Measurements from ENCODE around the gene FTSJ1.
"Not testable (repeated sequence)": the region's sequence is repeated elsewhere in the genome, so short reads cannot be mapped to it uniquely, and the experiment has no call there.

The FTSJ1 gene

GRCh38 chrX:48516285-48516684 lies 40.3 kb downstream of the FTSJ1 start:
- Histone ChIP-seq H3K9me3 (ENCODE audit: insufficient read depth, low read depth, low read length) (no peaks in the 10 kb centered on the region), H3K4me1 (ENCODE audit: insufficient read depth, low read length, poor library complexity, severe bottlenecking) (peaks cover 21% of the 10 kb centered on the region), H3K79me2 (ENCODE audit: insufficient read depth, low read length) (no peaks in the 10 kb centered on the region), H3F3A (ENCODE audit: low read depth) (peaks cover 4% of the 10 kb centered on the region; the same call in 1 of the 2 replicates), H4K20me1 (ENCODE audit: insufficient read depth, low read length, poor library complexity, severe bottlenecking) (no peaks in the 10 kb centered on the region), H3K27me3 (ENCODE audit: insufficient read depth, low read length, poor library complexity, severe bottlenecking) (no peaks in the 10 kb centered on the region), H3K4me3 (ENCODE audit: low read length, poor library complexity, severe bottlenecking) (no peak overlapping the region), H3K4me2 (ENCODE audit: low read depth, low read length, poor library complexity, severe bottlenecking) (no peak overlapping the region), H3K36me3 (ENCODE audit: insufficient read depth, low read length) (no peaks in the 10 kb centered on the region), H2AFZ (ENCODE audit: low read length) (no peak overlapping the region), H3K9me2 (replicated peaks; ENCODE audit: low read depth, low read length) (no peaks in the 10 kb centered on the region), H3K9ac (ENCODE audit: low read depth, low read length, poor library complexity, severe bottlenecking) (no peak overlapping the region)
- no peak for TF ChIP-seq CTCF (conservative IDR thresholded peaks at IDR 0.05; ENCODE audit: low read length)

GRCh38 chrX:48516987-48517386 lies 41.0 kb downstream of the FTSJ1 start:
- Histone ChIP-seq H3K4me3 (ENCODE audit: low read length, poor library complexity, severe bottlenecking) (no peak overlapping the region), H3K79me2 (ENCODE audit: insufficient read depth, low read length) (peaks cover 1% of the 10 kb centered on the region; the same call in 1 of the 2 replicates), H3K9me3 (ENCODE audit: insufficient read depth, low read depth, low read length) (no peaks in the 10 kb centered on the region), H3K4me2 (ENCODE audit: low read depth, low read length, poor library complexity, severe bottlenecking) (no peak overlapping the region), H2AFZ (ENCODE audit: low read length) (no peak overlapping the region), H4K20me1 (ENCODE audit: insufficient read depth, low read length, poor library complexity, severe bottlenecking) (no peaks in the 10 kb centered on the region), H3K4me1 (ENCODE audit: insufficient read depth, low read length, poor library complexity, severe bottlenecking) (peaks cover 21% of the 10 kb centered on the region), H3K9me2 (replicated peaks; ENCODE audit: low read depth, low read length) (no peaks in the 10 kb centered on the region), H3F3A (ENCODE audit: low read depth) (peaks cover 4% of the 10 kb centered on the region; the same call in 1 of the 2 replicates), H3K27me3 (ENCODE audit: insufficient read depth, low read length, poor library complexity, severe bottlenecking) (no peaks in the 10 kb centered on the region), H3K36me3 (ENCODE audit: insufficient read depth, low read length) (no peaks in the 10 kb centered on the region), H3K9ac (ENCODE audit: low read depth, low read length, poor library complexity, severe bottlenecking) (no peak overlapping the region)
- TF ChIP-seq CTCF (conservative IDR thresholded peaks at IDR 0.05; ENCODE audit: low read length) (no peak), EZH2phosphoT487 (IDR thresholded peaks at IDR 0.05; ENCODE audit: borderline replicate concordance) (no peak)

- Histone ChIP-seq H3K4me1 (ENCODE audit: insufficient read depth, low read length, poor library complexity, severe bottlenecking) (peaks cover 21% of the 10 kb centered on the region), H3K79me2 (ENCODE audit: insufficient read depth, low read length) (peaks cover 23% of the 10 kb centered on the region), H3K9ac (ENCODE audit: low read depth, low read length, poor library complexity, severe bottlenecking) (peak overlapping the region; percentile 87)
- H2AFZ ChIP-seq (ENCODE audit: low read length); H3K4me3 ChIP-seq (ENCODE audit: low read length, poor library complexity, severe bottlenecking); H3K9me2 ChIP-seq (replicated peaks; ENCODE audit: low read depth, low read length); H4K20me1 ChIP-seq (ENCODE audit: insufficient read depth, low read length, poor library complexity, severe bottlenecking); H3K9me3 ChIP-seq (ENCODE audit: insufficient read depth, low read depth, low read length); H3F3A ChIP-seq (ENCODE audit: low read depth); H3K4me2 ChIP-seq (ENCODE audit: low read depth, low read length, poor library complexity, severe bottlenecking); H3K27me3 ChIP-seq (ENCODE audit: insufficient read depth, low read length, poor library complexity, severe bottlenecking); H3K36me3 ChIP-seq (ENCODE audit: insufficient read depth, low read length): not testable (repeated sequence)
Measured at GRCh38 chrX:48519481-48519880, 43.5 kb downstream of the FTSJ1 start.

GRCh38 chrX:48520455-48520854 lies 44.5 kb downstream of the FTSJ1 start:
- H3K9ac ChIP-seq (ENCODE audit: low read depth, low read length, poor library complexity, severe bottlenecking), result peak overlapping the region; percentile 87
- TF ChIP-seq EZH2phosphoT487 (IDR thresholded peaks at IDR 0.05; ENCODE audit: borderline replicate concordance), result no peak
- no peak for TF ChIP-seq CTCF (conservative IDR thresholded peaks at IDR 0.05; ENCODE audit: low read length)
- no peaks in the 10 kb centered on the region for H3K27me3 ChIP-seq (ENCODE audit: insufficient read depth, low read length, poor library complexity, severe bottlenecking)
- H3K9me3 ChIP-seq (ENCODE audit: insufficient read depth, low read depth, low read length), result no peaks in the 10 kb centered on the region
- H3K4me2 ChIP-seq (ENCODE audit: low read depth, low read length, poor library complexity, severe bottlenecking), result peak overlapping the region; percentile 97
- no peaks in the 10 kb centered on the region for H3K9me2 ChIP-seq (replicated peaks; ENCODE audit: low read depth, low read length)
- H2AFZ ChIP-seq (ENCODE audit: low read length), result no peak overlapping the region
- H3K4me3 ChIP-seq (ENCODE audit: low read length, poor library complexity, severe bottlenecking), result peak overlapping the region; percentile 89
- peaks cover 33% of the 10 kb centered on the region for H3K79me2 ChIP-seq (ENCODE audit: insufficient read depth, low read length)
- peaks cover 4% of the 10 kb centered on the region; the same call in 1 of the 2 replicates for H3F3A ChIP-seq (ENCODE audit: low read depth)
- peaks cover 9% of the 10 kb centered on the region for H4K20me1 ChIP-seq (ENCODE audit: insufficient read depth, low read length, poor library complexity, severe bottlenecking)
- peaks cover 26% of the 10 kb centered on the region for H3K4me1 ChIP-seq (ENCODE audit: insufficient read depth, low read length, poor library complexity, severe bottlenecking)
- H3K36me3 ChIP-seq (ENCODE audit: insufficient read depth, low read length), result no peaks in the 10 kb centered on the region
